22Rv1 (cell line): ENCODE measurements around the gene BANF1.
"Not testable (repeated sequence)": the region's sequence is repeated elsewhere in the genome, so short reads cannot be mapped to it uniquely, and the experiment has no call there.

ENCODE experiments used
- H3K27ac ChIP-seq: fragments of 450-650 bp; 2 replicates; pipeline ENCODE4 v1.5.1; 2017
- CTCF ChIP-seq: fragments of 450-650 bp; IDR thresholded peaks from 2 replicates; pipeline ENCODE4 v1.5.1; 2017; ENCODE audit warnings: mild to moderate bottlenecking
- ZFX ChIP-seq: fragments of 450-650 bp; IDR thresholded peaks from 2 replicates; pipeline ENCODE4 v1.6.1; 2017; ENCODE audit warnings: antibody characterized with exemption, borderline replicate concordance

Gene BANF1

DNA sequence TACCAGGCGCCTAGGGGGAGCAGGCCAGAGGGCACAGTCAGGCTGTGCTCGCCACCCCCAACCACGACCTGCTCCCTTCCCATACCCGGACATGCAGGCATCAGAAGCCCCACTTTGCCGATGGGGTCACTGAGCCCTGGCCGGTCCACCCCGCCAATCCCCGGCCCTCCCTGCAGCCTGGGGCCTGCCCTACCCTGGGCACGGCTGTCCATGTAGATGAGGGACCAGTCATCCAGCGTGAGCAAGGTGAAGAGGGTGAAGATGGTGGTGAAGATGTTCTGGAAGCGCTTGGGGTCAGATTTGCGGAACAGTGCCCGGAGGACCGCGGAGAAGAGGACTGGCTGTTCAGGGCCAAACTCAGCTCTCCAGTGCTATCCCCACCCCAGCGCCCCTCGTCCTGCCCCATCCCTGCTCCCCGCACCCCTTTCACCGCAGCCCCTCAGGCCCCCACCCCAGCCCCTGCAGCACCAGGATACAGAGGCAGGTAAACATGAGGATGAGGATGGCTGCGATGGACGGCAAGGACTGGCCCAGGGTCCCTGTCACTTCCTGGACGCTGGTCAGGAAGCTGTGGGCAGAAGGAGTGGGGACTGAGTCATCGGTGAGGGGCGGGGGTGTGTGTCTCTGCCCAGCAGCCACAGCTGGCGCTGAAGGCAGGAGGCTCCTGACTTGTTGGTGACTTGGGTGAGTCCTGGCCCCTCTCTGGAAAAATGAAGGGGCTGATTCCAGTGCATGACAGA, 18.5 kb downstream of the BANF1 start:
- no peak overlapping the region for H3K27ac ChIP-seq
- TF ChIP-seq CTCF: no peak
- TF ChIP-seq ZFX: no peak

DNA sequence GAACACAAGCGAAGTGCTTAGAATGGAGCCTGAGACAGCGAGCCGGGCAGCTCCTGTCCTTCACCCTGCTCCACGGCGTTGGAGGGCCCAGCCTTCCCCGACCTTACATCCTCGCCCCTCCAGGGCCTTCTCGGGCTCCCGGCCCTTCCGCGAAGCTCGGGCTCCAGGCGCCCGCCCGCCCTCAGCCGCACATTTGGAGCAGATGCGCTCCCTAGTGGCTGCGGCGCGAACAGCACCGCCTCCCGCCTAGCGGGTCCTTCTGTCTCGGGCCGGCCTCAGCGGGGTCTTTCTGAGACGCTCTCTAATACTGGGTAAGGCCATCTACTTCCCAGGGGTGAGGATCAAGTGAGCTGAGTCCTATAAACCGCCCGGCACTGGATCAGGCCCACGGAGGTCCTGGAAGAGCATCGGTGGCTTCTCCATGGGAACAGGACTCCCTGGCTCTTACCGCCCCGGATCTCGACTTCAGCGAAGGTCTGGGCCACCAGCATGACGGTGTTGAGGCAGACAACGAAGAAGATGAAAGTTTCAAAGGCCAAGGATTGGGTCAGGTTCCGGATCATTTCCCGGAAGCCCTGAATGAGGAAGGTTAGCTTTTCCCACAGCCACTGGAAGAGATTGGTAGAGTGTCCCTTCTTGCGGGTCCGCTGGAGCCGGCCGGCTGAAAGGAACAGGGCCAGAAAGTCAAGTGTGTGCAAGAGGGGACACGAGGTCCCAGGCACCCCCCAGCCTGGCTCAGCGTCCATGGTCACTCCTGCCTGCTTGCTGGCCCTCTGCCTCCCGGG, 20.3 kb downstream of the BANF1 start:
- no peak overlapping the region for H3K27ac ChIP-seq
- TF ChIP-seq CTCF: peak; percentile 97
- no peak for TF ChIP-seq ZFX

GRCh38 chr11:66023186-66023440, 20.8 kb downstream of the BANF1 start:
- H3K27ac ChIP-seq: not testable (repeated sequence)

GRCh38 chr11:66026017-66026529, 23.8 kb downstream of the BANF1 start, which contains the start of gene CATSPER1:
Gene CATSPER1, minus strand, starts transcription at chr11:66026479. Its CDS starts 100 bp downstream, at chr11:66026379.
- no peak within 1 kb of the TSS for H3K27ac ChIP-seq
- TF ChIP-seq ZFX (no peak), CTCF (no peak)

- TF ChIP-seq CTCF (no peak), ZFX (no peak)
These were observed 30.8 kb downstream of the BANF1 start for GRCh38 chr11:66032957-66033735.

DNA sequence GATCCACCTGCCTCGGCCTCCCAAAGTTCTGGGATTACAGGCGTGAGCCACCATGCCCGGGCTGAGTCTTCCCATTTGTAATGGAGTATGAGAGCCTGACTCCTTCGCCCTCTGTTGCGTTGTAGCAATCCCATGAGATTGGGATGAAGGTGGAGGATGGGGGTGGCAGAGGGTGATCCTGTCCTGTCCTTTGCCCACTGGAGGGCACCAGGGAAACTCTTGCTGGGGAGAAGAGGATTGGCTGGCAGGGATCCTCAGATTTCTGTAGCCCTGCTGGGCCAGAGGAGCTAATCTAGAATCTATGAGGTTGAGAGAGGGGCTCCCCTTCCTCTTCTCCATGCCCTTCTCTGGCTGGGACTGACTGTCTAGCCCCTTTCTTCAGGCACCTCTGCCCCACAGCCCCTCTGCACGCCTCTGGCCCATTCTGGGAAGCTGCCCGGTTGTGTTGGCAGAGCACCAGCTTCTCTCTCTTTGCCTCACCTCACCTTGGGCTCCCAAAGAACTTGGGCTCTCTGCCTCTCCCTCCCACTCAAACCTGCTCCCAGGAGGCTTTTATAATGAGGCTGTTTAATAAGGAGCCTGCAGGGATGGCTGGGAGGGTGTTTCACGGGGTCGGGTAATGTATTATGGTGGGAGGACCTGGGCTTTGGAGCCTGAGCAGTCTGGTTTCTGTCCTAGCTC, 33.5 kb downstream of the BANF1 start:
- TF ChIP-seq CTCF (no peak), ZFX (no peak)
- no peak overlapping the region for H3K27ac ChIP-seq

More at GRCh38 chr11:66032957-66033735, 30.8 kb downstream of the BANF1 start:
- H3K27ac ChIP-seq: no peak overlapping the region

DNA sequence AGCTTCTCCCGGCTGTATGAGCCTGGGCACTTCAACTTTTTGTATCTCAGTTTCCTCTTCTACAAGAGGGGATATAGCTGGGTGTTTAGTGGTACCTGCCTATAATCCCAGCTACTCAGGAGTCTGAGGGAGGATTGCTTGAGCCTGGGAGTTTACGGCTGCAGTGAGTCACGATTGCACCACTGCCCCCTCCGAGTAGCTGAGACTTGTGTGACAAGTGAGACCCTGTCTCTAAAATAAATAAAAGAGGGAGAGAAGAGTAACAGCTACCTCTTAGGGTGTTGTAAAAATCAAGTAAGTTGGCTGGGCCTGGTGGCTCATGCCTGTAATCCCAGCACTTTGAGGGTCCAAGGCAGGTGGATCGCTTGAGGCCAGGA, 34.0 kb downstream of the BANF1 start:
- no peak overlapping the region for H3K27ac ChIP-seq
- no peak for TF ChIP-seq ZFX
- TF ChIP-seq CTCF: no peak
